Stomach (tissue), 4 donors: ENCODE results near the gene CLTB.
"Not testable (repeated sequence)": the region's sequence is repeated elsewhere in the genome, so short reads cannot be mapped to it uniquely, and the experiment has no call there.

ENCODE experiments used
- CTCF ChIP-seq, 7 experiments: fragments of 450-650 bp in 4 of 7; fragments of 200-600 bp in 3 of 7; sonication (generic) in 3 of 7; IDR thresholded peaks; one replicate each; pipeline ENCODE4 v1.5.1; 2016 to 2019; ENCODE audit warnings: antibody characterized with exemption in 7 of 7, control low read depth in 2 of 7, mild to moderate bottlenecking in 1 of 7
- EP300 ChIP-seq: sonication (generic); formaldehyde crosslinking; IDR thresholded peaks from one replicate; pipeline ENCODE4 v1.6.1; 2017; ENCODE audit warnings: antibody characterized with exemption
- POLR2A ChIP-seq, 4 donors: fragments of 450-650 bp; IDR thresholded peaks; one replicate each; pipeline ENCODE4 v1.6.1; 2016; ENCODE audit warnings: antibody characterized with exemption in 4 of 4, control low read depth in 2 of 4, mild to moderate bottlenecking in 1 of 4, moderate library complexity in 1 of 4
- POLR2AphosphoS5 ChIP-seq, 3 donors: sonication (generic); formaldehyde crosslinking; IDR thresholded peaks; one replicate each; pipeline ENCODE4 v1.6.1; 2016; ENCODE audit warnings: antibody characterized with exemption in 3 of 3

DNA sequence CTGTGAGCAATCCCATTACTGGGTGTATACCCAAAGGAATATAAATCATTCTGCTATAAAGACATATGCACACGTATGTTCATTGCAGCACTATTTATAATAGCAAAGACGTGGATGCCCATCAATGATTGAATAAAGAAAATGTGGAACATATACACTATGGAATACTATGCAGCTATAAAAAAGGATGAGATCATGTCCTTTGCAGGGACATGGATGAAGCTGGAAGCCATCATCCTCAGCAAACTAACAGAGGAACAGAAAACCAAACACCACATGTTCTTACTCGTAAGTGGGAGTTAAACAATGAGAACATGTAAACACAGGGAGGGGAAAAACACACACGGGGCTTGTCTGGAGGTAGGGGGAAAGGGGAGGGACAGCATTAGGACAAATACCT is 26.6 kb upstream of the CLTB start:
- TF ChIP-seq CTCF (IDR thresholded peaks at IDR 0.05); POLR2A (IDR thresholded peaks at IDR 0.05); POLR2AphosphoS5 (IDR thresholded peaks at IDR 0.05); EP300: not testable (repeated sequence)
